ENCODE data around the gene TC2N. TPM values are rescaled to one million over a fixed set of nuclear protein-coding genes. Genes with fewer than 3 reads are reported as not detected.

Gene TC2N
- total RNA-seq, 1 experiment from 2014 or later = 15.9 TPM

DNA sequence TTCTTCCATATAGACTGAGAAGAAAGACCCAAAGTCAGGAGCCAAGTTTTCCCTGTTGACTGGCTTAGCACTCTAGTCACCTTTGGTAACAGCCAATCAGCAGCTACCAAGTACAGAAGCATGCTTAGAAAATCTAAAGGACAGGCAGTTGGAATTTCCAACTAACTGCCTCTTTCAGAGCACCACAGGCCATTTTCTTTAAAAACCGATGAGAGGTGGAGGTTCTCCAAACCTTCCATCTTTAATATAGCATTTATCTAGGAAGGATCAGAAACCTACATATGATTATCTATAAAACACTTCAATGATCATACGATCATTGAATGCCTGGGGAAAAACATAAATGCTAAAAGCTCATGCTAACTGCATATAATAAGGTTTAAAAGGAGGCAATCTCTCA is 135.3 kb downstream of the TC2N start, which contains the start of gene CATSPERB:
TSS of gene CATSPERB (minus strand) at position 101 of the 400 bp plus-strand sequence. CDS start 2,607 bp downstream, outside the sequence.
- Histone ChIP-seq H2AFZ (ENCODE audit: low read depth, low read length, poor library complexity, severe bottlenecking) (no peak within 1 kb of the TSS), H3K9ac (ENCODE audit: low read length) (no peak within 1 kb of the TSS), H3K79me2 (ENCODE audit: insufficient read depth, low read length) (no peaks in the 10 kb centered on the region), H3K9me2 (ENCODE audit: insufficient read depth) (no peaks in the 10 kb centered on the region), H3K27ac (ENCODE audit: low read depth, low read length) (no peak within 1 kb of the TSS), H3K4me2 (ENCODE audit: low read length) (no peak within 1 kb of the TSS), H3K9me3 (ENCODE audit: control insufficient read depth in 1 of 2, insufficient read depth in 1 of 2, low read depth in 1 of 2, low read length in 2 of 2) (no peaks in the 10 kb centered on the region), H3K4me1 (ENCODE audit: control insufficient read depth in 1 of 2, insufficient read depth in 2 of 2, low read length in 2 of 2) (no peaks in the 10 kb centered on the region), H3K4me3 (replicated peaks in 1 of 2; ENCODE audit: low read depth in 1 of 2, low read length in 2 of 2) (no peak within 1 kb of the TSS), H3K27me3 (ENCODE audit: insufficient read depth, low read length) (no peaks in the 10 kb centered on the region), H4K20me1 (ENCODE audit: insufficient read depth) (no peaks in the 10 kb centered on the region), H3K36me3 (ENCODE audit: control insufficient read depth in 1 of 2, insufficient read depth in 2 of 2, low read length in 2 of 2) (no peaks in the 10 kb centered on the region)
- no peak for DNase-seq (ENCODE audit: low read depth, low spot score)
- ChIA-PET POLR2A (no interaction called here), RAD21 (ENCODE audit: low non-redundant PET in 1 of 2, low total read pairs in 2 of 2, uncharacterized antibody in 2 of 2, unreplicated experiment in 2 of 2) (no interaction called here), CTCF (no interaction called here)
- TF ChIP-seq ZNF274 (IDR thresholded peaks at IDR 0.05; ENCODE audit: low read depth, low read length) = no peak
- TF ChIP-seq EGR1 (IDR thresholded peaks at IDR 0.05; ENCODE audit: low read depth) = no peak
- no peak for TF ChIP-seq RAD21 (IDR thresholded peaks at IDR 0.05; ENCODE audit: low read depth)
- no peak for TF ChIP-seq TCF7L2 (IDR thresholded peaks at IDR 0.05; ENCODE audit: borderline replicate concordance, extremely low read depth, insufficient read depth, insufficient read length)
- BruUV-seq (replicated peaks) = no TSS peak
- no peak for ATAC-seq
- intact Hi-C loops (cut with micrococcal nuclease) = no loop called here

DNA sequence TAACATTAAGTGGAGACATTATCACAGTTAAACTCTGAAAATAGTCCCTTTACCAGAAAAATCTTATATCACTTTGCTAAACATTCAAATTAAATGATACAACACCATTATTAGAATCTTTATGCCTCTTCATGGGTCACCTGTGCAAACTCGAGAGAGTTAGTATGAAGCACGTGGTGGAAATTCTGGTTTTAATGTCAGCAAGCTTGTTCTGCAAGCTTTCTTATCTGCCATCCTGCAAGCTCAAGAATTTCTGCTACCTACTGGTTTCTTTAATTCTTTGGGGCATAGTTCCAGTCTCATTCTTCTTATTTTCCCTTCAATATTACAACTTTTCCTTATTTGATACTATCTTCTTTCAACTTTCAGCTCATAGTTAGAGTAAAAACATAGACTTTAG is 136.3 kb downstream of the TC2N start:
- no peak for ATAC-seq
- ChIA-PET POLR2A (no interaction called here), RAD21 (ENCODE audit: low non-redundant PET in 1 of 2, low total read pairs in 2 of 2, uncharacterized antibody in 2 of 2, unreplicated experiment in 2 of 2) (no interaction called here), CTCF (no interaction called here)
- Histone ChIP-seq H3K36me3 (ENCODE audit: control insufficient read depth in 1 of 2, insufficient read depth in 2 of 2, low read length in 2 of 2) (no peaks in the 10 kb centered on the region), H3K79me2 (ENCODE audit: insufficient read depth, low read length) (no peaks in the 10 kb centered on the region), H3K9me3 (ENCODE audit: control insufficient read depth in 1 of 2, insufficient read depth in 1 of 2, low read depth in 1 of 2, low read length in 2 of 2) (no peaks in the 10 kb centered on the region), H3K9me2 (ENCODE audit: insufficient read depth) (no peaks in the 10 kb centered on the region), H3K9ac (ENCODE audit: low read length) (no peak overlapping the region), H3K4me2 (ENCODE audit: low read length) (no peak overlapping the region), H3K27me3 (ENCODE audit: insufficient read depth, low read length) (no peaks in the 10 kb centered on the region), H3K27ac (ENCODE audit: low read depth, low read length) (no peak overlapping the region), H2AFZ (ENCODE audit: low read depth, low read length, poor library complexity, severe bottlenecking) (no peak overlapping the region), H4K20me1 (ENCODE audit: insufficient read depth) (no peaks in the 10 kb centered on the region), H3K4me1 (ENCODE audit: control insufficient read depth in 1 of 2, insufficient read depth in 2 of 2, low read length in 2 of 2) (no peaks in the 10 kb centered on the region), H3K4me3 (replicated peaks in 1 of 2; ENCODE audit: low read depth in 1 of 2, low read length in 2 of 2) (no peak overlapping the region)
- BruUV-seq (replicated peaks) = no TSS peak
- DNase-seq (ENCODE audit: low read depth, low spot score) = no peak
- TF ChIP-seq CEBPB (IDR thresholded peaks at IDR 0.05; ENCODE audit: low read depth) (no peak), SIN3A (IDR thresholded peaks at IDR 0.05; ENCODE audit: low read depth) (no peak), EZH2phosphoT487 (IDR thresholded peaks at IDR 0.05; ENCODE audit: borderline replicate concordance) (no peak), TCF7L2 (IDR thresholded peaks at IDR 0.05; ENCODE audit: borderline replicate concordance, extremely low read depth, insufficient read depth, insufficient read length) (no peak), EGR1 (IDR thresholded peaks at IDR 0.05; ENCODE audit: low read depth) (no peak), JUND (IDR thresholded peaks at IDR 0.05) (no peak), ELF1 (IDR thresholded peaks at IDR 0.05; ENCODE audit: borderline replicate concordance, low read depth) (no peak), YY1 (IDR thresholded peaks at IDR 0.05; ENCODE audit: extremely low read depth, insufficient replicate concordance, low read depth, low read length) (no peak), EZH2 (IDR thresholded peaks at IDR 0.05) (no peak), SRF (IDR thresholded peaks at IDR 0.05; ENCODE audit: low read depth) (no peak), RAD21 (IDR thresholded peaks at IDR 0.05; ENCODE audit: low read depth) (no peak)
- TF ChIP-seq, protein P1, sequence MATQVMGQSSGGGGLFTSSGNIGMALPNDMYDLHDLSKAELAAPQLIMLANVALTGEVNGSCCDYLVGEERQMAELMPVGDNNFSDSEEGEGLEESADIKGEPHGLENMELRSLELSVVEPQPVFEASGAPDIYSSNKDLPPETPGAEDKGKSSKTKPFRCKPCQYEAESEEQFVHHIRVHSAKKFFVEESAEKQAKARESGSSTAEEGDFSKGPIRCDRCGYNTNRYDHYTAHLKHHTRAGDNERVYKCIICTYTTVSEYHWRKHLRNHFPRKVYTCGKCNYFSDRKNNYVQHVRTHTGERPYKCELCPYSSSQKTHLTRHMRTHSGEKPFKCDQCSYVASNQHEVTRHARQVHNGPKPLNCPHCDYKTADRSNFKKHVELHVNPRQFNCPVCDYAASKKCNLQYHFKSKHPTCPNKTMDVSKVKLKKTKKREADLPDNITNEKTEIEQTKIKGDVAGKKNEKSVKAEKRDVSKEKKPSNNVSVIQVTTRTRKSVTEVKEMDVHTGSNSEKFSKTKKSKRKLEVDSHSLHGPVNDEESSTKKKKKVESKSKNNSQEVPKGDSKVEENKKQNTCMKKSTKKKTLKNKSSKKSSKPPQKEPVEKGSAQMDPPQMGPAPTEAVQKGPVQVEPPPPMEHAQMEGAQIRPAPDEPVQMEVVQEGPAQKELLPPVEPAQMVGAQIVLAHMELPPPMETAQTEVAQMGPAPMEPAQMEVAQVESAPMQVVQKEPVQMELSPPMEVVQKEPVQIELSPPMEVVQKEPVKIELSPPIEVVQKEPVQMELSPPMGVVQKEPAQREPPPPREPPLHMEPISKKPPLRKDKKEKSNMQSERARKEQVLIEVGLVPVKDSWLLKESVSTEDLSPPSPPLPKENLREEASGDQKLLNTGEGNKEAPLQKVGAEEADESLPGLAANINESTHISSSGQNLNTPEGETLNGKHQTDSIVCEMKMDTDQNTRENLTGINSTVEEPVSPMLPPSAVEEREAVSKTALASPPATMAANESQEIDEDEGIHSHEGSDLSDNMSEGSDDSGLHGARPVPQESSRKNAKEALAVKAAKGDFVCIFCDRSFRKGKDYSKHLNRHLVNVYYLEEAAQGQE (IDR thresholded peaks at IDR 0.05; ENCODE audit: low read depth) = no peak
- TF ChIP-seq, protein P2, sequence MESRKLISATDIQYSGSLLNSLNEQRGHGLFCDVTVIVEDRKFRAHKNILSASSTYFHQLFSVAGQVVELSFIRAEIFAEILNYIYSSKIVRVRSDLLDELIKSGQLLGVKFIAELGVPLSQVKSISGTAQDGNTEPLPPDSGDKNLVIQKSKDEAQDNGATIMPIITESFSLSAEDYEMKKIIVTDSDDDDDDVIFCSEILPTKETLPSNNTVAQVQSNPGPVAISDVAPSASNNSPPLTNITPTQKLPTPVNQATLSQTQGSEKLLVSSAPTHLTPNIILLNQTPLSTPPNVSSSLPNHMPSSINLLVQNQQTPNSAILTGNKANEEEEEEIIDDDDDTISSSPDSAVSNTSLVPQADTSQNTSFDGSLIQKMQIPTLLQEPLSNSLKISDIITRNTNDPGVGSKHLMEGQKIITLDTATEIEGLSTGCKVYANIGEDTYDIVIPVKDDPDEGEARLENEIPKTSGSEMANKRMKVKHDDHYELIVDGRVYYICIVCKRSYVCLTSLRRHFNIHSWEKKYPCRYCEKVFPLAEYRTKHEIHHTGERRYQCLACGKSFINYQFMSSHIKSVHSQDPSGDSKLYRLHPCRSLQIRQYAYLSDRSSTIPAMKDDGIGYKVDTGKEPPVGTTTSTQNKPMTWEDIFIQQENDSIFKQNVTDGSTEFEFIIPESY (IDR thresholded peaks at IDR 0.05; ENCODE audit: extremely low read depth, insufficient replicate concordance, low read length) = no peak
- TF ChIP-seq, protein P3, sequence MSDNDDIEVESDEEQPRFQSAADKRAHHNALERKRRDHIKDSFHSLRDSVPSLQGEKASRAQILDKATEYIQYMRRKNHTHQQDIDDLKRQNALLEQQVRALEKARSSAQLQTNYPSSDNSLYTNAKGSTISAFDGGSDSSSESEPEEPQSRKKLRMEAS (IDR thresholded peaks at IDR 0.05) = no peak
- intact Hi-C loops (cut with micrococcal nuclease) = no loop called here
